Gastroesophageal sphincter (tissue), 3 donors: ENCODE data around the gene ARMC3.

Experiments used
- CTCF ChIP-seq, 4 experiments: fragments of 200-600 bp in 2 of 4; fragments of 450-650 bp in 2 of 4; sonication (generic) in 1 of 4; IDR thresholded peaks; one replicate each; pipeline ENCODE4 v1.5.1; 2017 to 2019; ENCODE audit warnings: antibody characterized with exemption in 4 of 4, mild to moderate bottlenecking in 2 of 4, moderate library complexity in 2 of 4
- POLR2A ChIP-seq, 2 donors: fragments of 450-650 bp; IDR thresholded peaks; one replicate each; pipeline ENCODE4 v1.6.1; 2017; ENCODE audit warnings: antibody characterized with exemption in 2 of 2, mild to moderate bottlenecking in 2 of 2, moderate library complexity in 1 of 2

GRCh38 chr10:22942437-22942836 lies 14.6 kb downstream of the ARMC3 start:
- TF ChIP-seq CTCF (IDR thresholded peaks at IDR 0.05) (no peak), POLR2A (IDR thresholded peaks at IDR 0.05) (no peak)
